ENCODE data around the gene KSR1.

- TF ChIP-seq EZH2 (IDR thresholded peaks at IDR 0.05; ENCODE audit: insufficient read depth, poor library complexity, severe bottlenecking) (no peak), EZH2phosphoT487 (IDR thresholded peaks at IDR 0.05; ENCODE audit: insufficient read depth, low read depth) (no peak)
Observed at GRCh38 chr17:27430882-27431491, 25.3 kb upstream of the KSR1 start.

Measured in GM23248 (cell line).